Activated effector memory CD4-positive, alpha-beta T cell treated with Interleukin-2 at 50 U/mL for 16 hours (primary cell): ENCODE results near the gene RNASE9.
"Not testable (repeated sequence)": the region's sequence is repeated elsewhere in the genome, so short reads cannot be mapped to it uniquely, and the experiment has no call there.

Experiments used
- DNase-seq: peaks from one replicate; pipeline ENCODE4 v3.0.0-alpha.2; 2020

RNASE9 gene

GRCh38 chr14:20515846-20516245 lies 45.0 kb downstream of the RNASE9 start:
- DNase-seq: no peak

GRCh38 chr14:20512177-20512905 lies 48.5 kb downstream of the RNASE9 start:
- DNase-seq: no peak

- DNase-seq: no peak
These were observed 52.5 kb downstream of the RNASE9 start for GRCh38 chr14:20508367-20508766.

DNA sequence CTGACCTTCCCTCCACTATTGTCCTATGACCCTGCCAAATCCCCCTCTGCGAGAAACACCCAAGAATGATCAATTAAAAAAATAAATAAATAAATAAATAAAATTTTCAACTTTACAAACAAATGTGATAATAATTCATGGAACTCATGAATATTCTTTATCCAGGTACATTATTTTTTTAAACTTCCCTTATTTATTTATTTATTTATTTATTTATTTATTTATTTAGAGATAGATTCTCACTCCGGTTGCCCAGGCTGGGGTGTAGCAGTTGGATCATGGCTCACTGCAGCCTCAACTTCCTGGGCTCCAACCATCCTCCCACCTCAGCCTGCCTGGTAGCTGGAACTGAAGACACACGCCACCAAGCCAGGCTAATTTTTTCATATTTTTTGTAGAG lies 53.3 kb downstream of the RNASE9 start:
- not testable (repeated sequence) for DNase-seq

DNA sequence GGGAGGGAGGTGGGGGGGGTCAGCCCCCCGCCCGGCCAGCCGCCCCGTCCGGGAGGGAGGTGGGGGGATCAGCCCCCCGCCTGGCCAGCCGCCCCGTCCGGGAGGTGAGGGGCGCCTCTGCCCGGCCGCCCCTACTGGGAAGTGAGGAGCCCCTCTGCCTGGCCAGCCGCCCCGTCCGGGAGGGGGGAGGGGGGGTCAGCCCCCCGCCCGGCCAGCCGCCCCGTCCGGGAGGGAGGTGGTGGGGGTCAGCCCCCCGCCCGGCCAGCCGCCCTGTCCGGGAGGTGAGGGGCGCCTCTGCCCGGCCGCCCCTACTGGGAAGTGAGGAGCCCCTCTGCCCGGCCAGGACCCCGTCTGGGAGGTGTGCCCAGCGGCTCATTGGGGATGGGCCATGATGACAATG lies 54.1 kb downstream of the RNASE9 start:
- not testable (repeated sequence) for DNase-seq

- DNase-seq: not testable (repeated sequence)
These were observed 54.6 kb downstream of the RNASE9 start for GRCh38 chr14:20506276-20506675.
